CD4-positive, CD25-positive, alpha-beta regulatory T cell (primary cell): Measurements from ENCODE around the gene UBAP1L. TPM values are rescaled to one million over a fixed set of nuclear protein-coding genes. Genes with fewer than 3 reads are reported as not detected.
"Not testable (repeated sequence)": the region's sequence is repeated elsewhere in the genome, so short reads cannot be mapped to it uniquely, and the experiment has no call there.

Experiments used
- ATAC-seq, 2 donors: fragments of 150-1000 bp; cut with Tn5 transposase; one replicate each; pipeline ENCODE4 v1.10.0; 2021; ENCODE audit warnings: low read depth in 2 of 2, moderate number of reproducible peaks in 2 of 2, moderate library complexity in 1 of 2
- DNase-seq, 3 donors: peaks; one replicate each; pipeline versions ENCODE4 v3.0.0 to v3.0.0-alpha.2; 2012 to 2022; ENCODE audit warnings: mixed read lengths in 1 of 3
- H3K27ac ChIP-seq: one replicate; pipeline ENCODE4 v1.7.0; 2013; ENCODE audit warnings: mild to moderate bottlenecking, low read length; ENCODE audit not compliant: insufficient read depth, poor library complexity, severe bottlenecking
- H3K27me3 ChIP-seq: one replicate; pipeline ENCODE4 v1.7.0; 2013; ENCODE audit warnings: low read length; ENCODE audit not compliant: control insufficient read depth, insufficient read depth
- H3K36me3 ChIP-seq: one replicate; pipeline ENCODE4 v1.7.0; 2013; ENCODE audit warnings: mild to moderate bottlenecking, low read length, moderate library complexity; ENCODE audit not compliant: control insufficient read depth, insufficient read depth
- H3K4me1 ChIP-seq: 2 replicates; pipeline ENCODE4 v1.7.0; 2013; ENCODE audit warnings: mild to moderate bottlenecking, low read length; ENCODE audit not compliant: insufficient read depth, control insufficient read depth, poor library complexity, severe bottlenecking
- H3K4me3 ChIP-seq: one replicate; pipeline ENCODE4 v1.7.0; 2013; ENCODE audit warnings: low read depth, mild to moderate bottlenecking, low read length, moderate library complexity
- H3K9me3 ChIP-seq, 2 experiments: 1 replicate in 1 of 2; 2 replicates in 1 of 2; pipeline ENCODE4 v1.7.0; 2013; ENCODE audit warnings: low read length in 2 of 2, mild to moderate bottlenecking in 1 of 2, moderate library complexity in 1 of 2; ENCODE audit not compliant: control insufficient read depth in 2 of 2
- H3K27ac Mint-ChIP-seq, 3 donors: one replicate each; pipeline ENCODE4 v1.8.0; 2020 to 2022; ENCODE audit warnings: mild to moderate bottlenecking in 3 of 3, mixed read lengths in 3 of 3, moderate library complexity in 2 of 3
- H3K27me3 Mint-ChIP-seq: one replicate; pipeline ENCODE4 v1.8.0; 2022; ENCODE audit warnings: mild to moderate bottlenecking, mixed read lengths
- H3K36me3 Mint-ChIP-seq: one replicate; pipeline ENCODE4 v1.8.0; 2020; ENCODE audit warnings: mixed read lengths
- H3K4me1 Mint-ChIP-seq, 4 donors: one replicate each; pipeline ENCODE4 v1.8.0; 2020 to 2022; ENCODE audit warnings: mixed read lengths in 4 of 4, mild to moderate bottlenecking in 1 of 4
- H3K4me3 Mint-ChIP-seq, 4 donors: one replicate each; pipeline ENCODE4 v1.8.0; 2020 to 2022; ENCODE audit warnings: mild to moderate bottlenecking in 4 of 4, mixed read lengths in 4 of 4, moderate library complexity in 3 of 4
- H3K9me3 Mint-ChIP-seq, 7 donors: one replicate each; pipeline ENCODE4 v1.8.0; 2020 to 2022; ENCODE audit warnings: mixed read lengths in 7 of 7, mild to moderate bottlenecking in 3 of 7, moderate library complexity in 2 of 7
- polyA plus RNA-seq, 4 donors: library from polyadenylated mRNA; unstranded; fragments of 300-500 nt; fragmentation: Illumina TruSeq; gene quantifications; one replicate each; pipeline ENCODE4 v1.2.3, GENCODE V29; 2021
- total RNA-seq: library from RNA; stranded (reverse); gene quantifications from one replicate; pipeline ENCODE4 v1.2.3, GENCODE V29; 2022

UBAP1L gene
- total and polyA plus RNA-seq, 5 donors from 2014 or later = 0.08 to 10.1 (median 0.32) TPM; not detected in 1

- DNase-seq, H3K27ac ChIP-seq, H3K9me3 ChIP-seq, H3K4me1 Mint-ChIP-seq, ATAC-seq, H3K9me3 Mint-ChIP-seq, H3K27me3 ChIP-seq, H3K4me1 ChIP-seq, H3K27ac Mint-ChIP-seq, H3K4me3 ChIP-seq, H3K27me3 Mint-ChIP-seq: not testable (repeated sequence)
- Mint-ChIP-seq H3K36me3 (peaks cover 17% of the 10 kb centered on the region), H3K4me3 (peak overlapping the region in 1 of 4 donors; percentile 58)
- H3K36me3 ChIP-seq = peaks cover 14% of the 10 kb centered on the region
These were observed 21.2 kb downstream of the UBAP1L start for GRCh38 chr15:65093793-65094170.

- Histone ChIP-seq H3K4me3 (no peak overlapping the region), H3K9me3 (no peaks in the 10 kb centered on the region), H3K4me1 (no peaks in the 10 kb centered on the region), H3K27ac (no peak overlapping the region), H3K36me3 (peaks cover 7% of the 10 kb centered on the region), H3K27me3 (no peaks in the 10 kb centered on the region)
- Mint-ChIP-seq H3K4me1 (no peaks in the 10 kb centered on the region), H3K36me3 (peaks cover 11% of the 10 kb centered on the region), H3K27ac (no peak overlapping the region), H3K4me3 (peak overlapping the region in 1 of 4 donors; percentile 58), H3K27me3 (no peaks in the 10 kb centered on the region), H3K9me3 (no peaks in the 10 kb centered on the region)
- ATAC-seq (no peak), DNase-seq (no peak)
These were observed 21.8 kb downstream of the UBAP1L start for GRCh38 chr15:65092911-65093792.

GRCh38 chr15:65091946-65092770, 22.8 kb downstream of the UBAP1L start:
- Histone ChIP-seq H3K27me3 (no peaks in the 10 kb centered on the region), H3K36me3 (no peaks in the 10 kb centered on the region), H3K9me3 (no peaks in the 10 kb centered on the region), H3K4me3 (no peak overlapping the region), H3K4me1 (no peaks in the 10 kb centered on the region), H3K27ac (no peak overlapping the region)
- Mint-ChIP-seq H3K4me3 (no peak overlapping the region), H3K27ac (no peak overlapping the region), H3K36me3 (peaks cover 3% of the 10 kb centered on the region), H3K4me1 (peaks cover 0 to 4% (median 0%) of the 10 kb centered on the region in 4 donors), H3K27me3 (no peaks in the 10 kb centered on the region), H3K9me3 (no peaks in the 10 kb centered on the region)
- ATAC-seq (no peak), DNase-seq (no peak)

- no peaks in the 10 kb centered on the region for H3K27me3 ChIP-seq
- H3K36me3 Mint-ChIP-seq = no peaks in the 10 kb centered on the region
- no peak overlapping the region for H3K27ac Mint-ChIP-seq
- no peak overlapping the region for H3K4me3 ChIP-seq
- peaks cover 6% of the 10 kb centered on the region for H3K27me3 Mint-ChIP-seq
- ATAC-seq (no peak), DNase-seq (no peak)
- no peak overlapping the region for H3K27ac ChIP-seq
- no peaks in the 10 kb centered on the region for H3K36me3 ChIP-seq
- no peak overlapping the region for H3K4me3 Mint-ChIP-seq
- no peaks in the 10 kb centered on the region for H3K9me3 Mint-ChIP-seq
- no peaks in the 10 kb centered on the region for H3K9me3 ChIP-seq
- no peaks in the 10 kb centered on the region for H3K4me1 ChIP-seq
- H3K4me1 Mint-ChIP-seq = peaks cover 0 to 4% (median 0%) of the 10 kb centered on the region in 4 donors
These were observed 25.7 kb downstream of the UBAP1L start for GRCh38 chr15:65089206-65089824.

GRCh38 chr15:65088643-65089021, 26.4 kb downstream of the UBAP1L start:
- Mint-ChIP-seq H3K9me3 (no peaks in the 10 kb centered on the region), H3K27ac (no peak overlapping the region), H3K4me1 (peaks cover 0 to 4% (median 0%) of the 10 kb centered on the region in 4 donors), H3K36me3 (no peaks in the 10 kb centered on the region), H3K27me3 (peaks cover 6% of the 10 kb centered on the region), H3K4me3 (no peak overlapping the region)
- Histone ChIP-seq H3K4me1 (no peaks in the 10 kb centered on the region), H3K27me3 (peaks cover 2% of the 10 kb centered on the region), H3K9me3 (no peaks in the 10 kb centered on the region), H3K27ac (no peak overlapping the region), H3K36me3 (no peaks in the 10 kb centered on the region), H3K4me3 (no peak overlapping the region)
- ATAC-seq = no peak
- DNase-seq = no peak

GRCh38 chr15:65087873-65088642, 26.9 kb downstream of the UBAP1L start:
- no peak overlapping the region for H3K4me3 Mint-ChIP-seq
- ATAC-seq = no peak

GRCh38 chr15:65087411-65087810, 27.6 kb downstream of the UBAP1L start:
- no peak for DNase-seq
- no peak overlapping the region for H3K4me3 Mint-ChIP-seq
- H3K27ac Mint-ChIP-seq = peak overlapping the region in 1 of 3 donors; percentile 14

More at GRCh38 chr15:65087873-65088642, 26.9 kb downstream of the UBAP1L start:
- H3K36me3 Mint-ChIP-seq = no peaks in the 10 kb centered on the region
- peaks cover 6% of the 10 kb centered on the region for H3K27me3 Mint-ChIP-seq
- H3K27ac ChIP-seq = no peak overlapping the region
- no peak overlapping the region for H3K4me3 ChIP-seq
- no peaks in the 10 kb centered on the region for H3K4me1 ChIP-seq
- no peaks in the 10 kb centered on the region for H3K9me3 Mint-ChIP-seq
- H3K36me3 ChIP-seq = no peaks in the 10 kb centered on the region
- no peak overlapping the region for H3K27ac Mint-ChIP-seq
- no peaks in the 10 kb centered on the region for H3K9me3 ChIP-seq
- peaks cover 4% of the 10 kb centered on the region for H3K27me3 ChIP-seq
- H3K4me1 Mint-ChIP-seq = peaks cover 0 to 4% (median 0%) of the 10 kb centered on the region in 4 donors
- no peak for DNase-seq

More at GRCh38 chr15:65087411-65087810, 27.6 kb downstream of the UBAP1L start:
- no peaks in the 10 kb centered on the region for H3K9me3 Mint-ChIP-seq
- Histone ChIP-seq H3K36me3 (no peaks in the 10 kb centered on the region), H3K27me3 (peaks cover 6% of the 10 kb centered on the region), H3K4me3 (no peak overlapping the region), H3K27ac (no peak overlapping the region), H3K4me1 (peaks cover 5% of the 10 kb centered on the region), H3K9me3 (no peaks in the 10 kb centered on the region)
- ATAC-seq = no peak
- H3K4me1 Mint-ChIP-seq = peaks cover 0 to 6% (median 5%) of the 10 kb centered on the region in 4 donors
- H3K27me3 Mint-ChIP-seq = peaks cover 12% of the 10 kb centered on the region
- no peaks in the 10 kb centered on the region for H3K36me3 Mint-ChIP-seq
